GM23338 (cell line): ENCODE data around the gene ATP23. TPM values are rescaled to one million over a fixed set of nuclear protein-coding genes. Genes with fewer than 3 reads are reported as not detected.

ENCODE experiments used
- ATAC-seq: fragments of 200-7000 bp; cut with Tn5 transposase; 3 replicates; pipeline ENCODE4 v1.9.1; 2020
- DNase-seq: peaks from one replicate; pipeline ENCODE4 v3.0.0-alpha.2; 2015; ENCODE audit warnings: low spot score
- H2AFZ ChIP-seq: fragments of 200-600 bp; sonication (generic); 2 replicates; pipeline ENCODE4 v1.8.0; 2016; ENCODE audit warnings: antibody characterized with exemption, mild to moderate bottlenecking, moderate library complexity
- H3F3A ChIP-seq: fragments of 200-600 bp; sonication (generic); replicated peaks from 2 replicates; pipeline ENCODE4 v1.8.0; 2017; ENCODE audit warnings: antibody characterized with exemption, mixed run types, low read depth
- H3K27ac ChIP-seq: fragments of 200-600 bp; sonication (generic); 2 replicates; pipeline ENCODE4 v1.6.1; 2016; ENCODE audit warnings: low read depth
- H3K27me3 ChIP-seq: fragments of 200-600 bp; sonication (generic); 2 replicates; pipeline ENCODE4 v1.8.0; 2016; ENCODE audit warnings: mild to moderate bottlenecking, mixed run types, moderate library complexity; ENCODE audit not compliant: insufficient read depth
- H3K36me3 ChIP-seq: fragments of 200-600 bp; sonication (generic); 2 replicates; pipeline ENCODE4 v1.8.0; 2016; ENCODE audit warnings: mild to moderate bottlenecking; ENCODE audit not compliant: insufficient read depth
- H3K4me1 ChIP-seq: fragments of 200-600 bp; sonication (generic); 2 replicates; pipeline ENCODE4 v1.8.0; 2016; ENCODE audit warnings: mild to moderate bottlenecking, moderate library complexity; ENCODE audit not compliant: insufficient read depth
- H3K4me2 ChIP-seq: fragments of 200-600 bp; sonication (generic); 2 replicates; pipeline ENCODE4 v1.7.1; 2017; ENCODE audit warnings: mixed run types
- H3K4me3 ChIP-seq: fragments of 200-600 bp; sonication (generic); 2 replicates; pipeline ENCODE4 v1.6.1; 2016; ENCODE audit warnings: mixed run types
- H3K79me2 ChIP-seq: fragments of 200-600 bp; sonication (generic); replicated peaks from 2 replicates; pipeline ENCODE4 v1.8.0; 2017; ENCODE audit warnings: mild to moderate bottlenecking; ENCODE audit not compliant: insufficient read depth
- H3K9me2 ChIP-seq: fragments of 200-600 bp; sonication (generic); 2 replicates; pipeline ENCODE4 v1.8.0; 2017; ENCODE audit not compliant: insufficient read depth
- H4K20me1 ChIP-seq: fragments of 200-600 bp; sonication (generic); replicated peaks from 2 replicates; pipeline ENCODE4 v1.8.0; 2017; ENCODE audit warnings: mild to moderate bottlenecking; ENCODE audit not compliant: insufficient read depth
- H3K27ac Mint-ChIP-seq: 2 replicates; pipeline ENCODE4 v1.8.0; 2020; ENCODE audit warnings: inconsistent platforms, mild to moderate bottlenecking, moderate library complexity, mixed read lengths
- H3K27me3 Mint-ChIP-seq: 3 replicates; pipeline ENCODE4 v1.8.0; 2022; ENCODE audit warnings: low read depth, mild to moderate bottlenecking, moderate library complexity, mixed read lengths, inconsistent platforms; ENCODE audit not compliant: insufficient read depth, poor library complexity
- H3K36me3 Mint-ChIP-seq: 3 replicates; pipeline ENCODE4 v1.8.0; 2021; ENCODE audit warnings: low read depth, mild to moderate bottlenecking, inconsistent platforms, moderate library complexity, mixed read lengths
- H3K4me1 Mint-ChIP-seq: 3 replicates; pipeline ENCODE4 v1.8.0; 2020; ENCODE audit warnings: mild to moderate bottlenecking, inconsistent platforms, mixed read lengths
- H3K4me3 Mint-ChIP-seq: 3 replicates; pipeline ENCODE4 v1.8.0; 2021; ENCODE audit warnings: moderate library complexity, mild to moderate bottlenecking, inconsistent platforms, mixed read lengths
- H3K9me3 Mint-ChIP-seq: 3 replicates; pipeline ENCODE4 v1.8.0; 2020; ENCODE audit warnings: moderate library complexity, mild to moderate bottlenecking, inconsistent platforms, mixed read lengths
- CREB1 ChIP-seq: fragments of 250-450 bp; sonication (Bioruptor Pico); IDR thresholded peaks from 2 replicates; pipeline ENCODE4 v1.5.0; 2020; ENCODE audit warnings: low read depth, mild to moderate bottlenecking, moderate library complexity
- CTCF ChIP-seq, 2 experiments: fragments of 200-600 bp in 1 of 2; sonication (generic) in 1 of 2; conservative IDR thresholded peaks; 2 replicates each; pipeline versions ENCODE4 v1.5.1 to v1.6.1; 2016 to 2017; ENCODE audit warnings: antibody characterized with exemption in 2 of 2, low read depth in 2 of 2, mild to moderate bottlenecking in 2 of 2, moderate library complexity in 1 of 2
- EZH2phosphoT487 ChIP-seq: fragments of 200-600 bp; sonication (generic); IDR thresholded peaks from one replicate; pipeline ENCODE4 v1.8.1; 2018; ENCODE audit warnings: antibody characterized with exemption; ENCODE audit not compliant: unreplicated experiment
- NANOG ChIP-seq: IDR thresholded peaks from 2 replicates; pipeline ENCODE4 v1.6.1; 2016; ENCODE audit warnings: antibody characterized with exemption, borderline replicate concordance
- REST ChIP-seq: IDR thresholded peaks from one replicate; pipeline ENCODE4 v1.6.1; 2018; ENCODE audit warnings: antibody characterized with exemption; ENCODE audit not compliant: unreplicated experiment
- STAT1 ChIP-seq: IDR thresholded peaks from one replicate; pipeline ENCODE4 v1.6.1; 2016; ENCODE audit warnings: antibody characterized with exemption; ENCODE audit not compliant: unreplicated experiment
- ZNF114 ChIP-seq: fragments of 250-450 bp; sonication (Bioruptor Pico); IDR thresholded peaks from 2 replicates; pipeline ENCODE4 v1.5.0; 2020; ENCODE audit warnings: mild to moderate bottlenecking, moderate library complexity
- polyA plus RNA-seq: library from polyadenylated mRNA; unstranded; fragments of >200 nt; fragmentation: Nextera tagmentation; extraction: Ambion mirVana; gene quantifications from 2 replicates; pipeline ENCODE4 v1.2.1, GENCODE V29; 2016
- total RNA-seq: library from RNA; depleted of rRNA; stranded (reverse); fragments of >200 nt; shearing (Covaris generic); gene quantifications from 2 replicates; pipeline ENCODE4 v1.2.3, GENCODE V29; 2014
- TF ChIP-seq, protein P1 (sequence below): fragments of 250-450 bp; sonication (Bioruptor Pico); IDR thresholded peaks from 2 replicates; pipeline ENCODE4 v1.5.0; 2020; ENCODE audit warnings: mild to moderate bottlenecking, moderate library complexity

The ATP23 gene
- total and polyA plus RNA-seq, 2 experiments from 2014 or later = 14.7 to 21.0 TPM

GRCh38 chr12:57935331-57935730 lies 6.0 kb upstream of the ATP23 start (continued):
- TF ChIP-seq REST = no peak

DNA sequence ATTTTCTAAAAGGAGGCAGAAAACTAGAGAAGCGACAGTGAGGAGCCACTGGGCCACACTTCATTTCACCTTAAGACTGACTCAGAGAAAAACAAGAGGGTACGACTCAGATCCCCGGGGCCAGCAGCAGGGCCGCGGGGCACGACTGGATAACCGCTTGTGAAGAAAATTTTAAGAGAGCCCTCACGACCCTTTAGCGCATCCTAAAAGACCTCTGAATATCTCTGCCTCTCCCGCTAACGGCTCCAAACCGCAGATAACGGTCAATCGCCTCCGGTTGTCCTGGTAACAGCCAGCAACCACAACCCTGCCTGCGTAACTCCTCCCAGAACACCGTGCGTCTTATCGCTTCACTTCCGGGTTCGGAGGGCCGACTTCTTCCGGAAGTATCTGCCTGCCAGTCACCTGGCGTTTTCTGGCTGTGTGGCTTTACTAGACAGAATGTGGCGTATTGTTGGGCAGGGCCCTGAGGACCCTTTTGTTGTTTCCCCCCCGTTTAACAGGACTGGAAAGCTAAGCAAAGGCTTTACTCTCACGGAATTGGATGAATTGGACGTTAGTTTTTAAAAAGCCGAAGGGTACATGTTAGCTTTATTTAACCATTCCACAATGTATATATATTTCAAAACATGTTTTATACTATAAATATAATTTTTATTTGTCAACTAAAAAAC lies 5.4 kb upstream of the ATP23 start:
- no peak overlapping the region for H3K27ac ChIP-seq
- peak; percentile 98 for ATAC-seq
- peak overlapping the region; percentile 65; the same call in 1 of the 2 replicates for H2AFZ ChIP-seq
- H3K27me3 ChIP-seq = peaks cover 18% of the 10 kb centered on the region
- no peaks in the 10 kb centered on the region for H4K20me1 ChIP-seq
- H3K27me3 Mint-ChIP-seq = peaks cover 8% of the 10 kb centered on the region
- no peaks in the 10 kb centered on the region for H3K9me3 Mint-ChIP-seq
- H3K4me3 Mint-ChIP-seq = peak overlapping the region; percentile 90
- H3F3A ChIP-seq = no peaks in the 10 kb centered on the region
- H3K36me3 Mint-ChIP-seq = no peaks in the 10 kb centered on the region; the same call in 2 of the 3 replicates
- peak overlapping the region; percentile 63 for H3K4me2 ChIP-seq
- no peaks in the 10 kb centered on the region for H3K36me3 ChIP-seq
- H3K4me1 Mint-ChIP-seq = peaks cover 7% of the 10 kb centered on the region; the same call in 2 of the 3 replicates
- no peaks in the 10 kb centered on the region for H3K79me2 ChIP-seq
- H3K4me1 ChIP-seq = peaks cover 12% of the 10 kb centered on the region
- peak; percentile 96 for DNase-seq
- H3K4me3 ChIP-seq = peak overlapping the region; percentile 48
- peak overlapping the region; percentile 77 for H3K27ac Mint-ChIP-seq
- H3K9me2 ChIP-seq = peaks cover 2% of the 10 kb centered on the region; the same call in 1 of the 2 replicates
- TF ChIP-seq NANOG (no peak), EZH2phosphoT487 (no peak), ZNF114 (CRISPR knock-in tag) (no peak), CTCF (conservative IDR thresholded peaks at IDR 0.05; ENCODE audit: low read depth in 2 of 2) (no peak), CREB1 (CRISPR knock-in tag) (peak; percentile 45), REST (no peak), STAT1 (no peak)
- TF ChIP-seq, protein P1, sequence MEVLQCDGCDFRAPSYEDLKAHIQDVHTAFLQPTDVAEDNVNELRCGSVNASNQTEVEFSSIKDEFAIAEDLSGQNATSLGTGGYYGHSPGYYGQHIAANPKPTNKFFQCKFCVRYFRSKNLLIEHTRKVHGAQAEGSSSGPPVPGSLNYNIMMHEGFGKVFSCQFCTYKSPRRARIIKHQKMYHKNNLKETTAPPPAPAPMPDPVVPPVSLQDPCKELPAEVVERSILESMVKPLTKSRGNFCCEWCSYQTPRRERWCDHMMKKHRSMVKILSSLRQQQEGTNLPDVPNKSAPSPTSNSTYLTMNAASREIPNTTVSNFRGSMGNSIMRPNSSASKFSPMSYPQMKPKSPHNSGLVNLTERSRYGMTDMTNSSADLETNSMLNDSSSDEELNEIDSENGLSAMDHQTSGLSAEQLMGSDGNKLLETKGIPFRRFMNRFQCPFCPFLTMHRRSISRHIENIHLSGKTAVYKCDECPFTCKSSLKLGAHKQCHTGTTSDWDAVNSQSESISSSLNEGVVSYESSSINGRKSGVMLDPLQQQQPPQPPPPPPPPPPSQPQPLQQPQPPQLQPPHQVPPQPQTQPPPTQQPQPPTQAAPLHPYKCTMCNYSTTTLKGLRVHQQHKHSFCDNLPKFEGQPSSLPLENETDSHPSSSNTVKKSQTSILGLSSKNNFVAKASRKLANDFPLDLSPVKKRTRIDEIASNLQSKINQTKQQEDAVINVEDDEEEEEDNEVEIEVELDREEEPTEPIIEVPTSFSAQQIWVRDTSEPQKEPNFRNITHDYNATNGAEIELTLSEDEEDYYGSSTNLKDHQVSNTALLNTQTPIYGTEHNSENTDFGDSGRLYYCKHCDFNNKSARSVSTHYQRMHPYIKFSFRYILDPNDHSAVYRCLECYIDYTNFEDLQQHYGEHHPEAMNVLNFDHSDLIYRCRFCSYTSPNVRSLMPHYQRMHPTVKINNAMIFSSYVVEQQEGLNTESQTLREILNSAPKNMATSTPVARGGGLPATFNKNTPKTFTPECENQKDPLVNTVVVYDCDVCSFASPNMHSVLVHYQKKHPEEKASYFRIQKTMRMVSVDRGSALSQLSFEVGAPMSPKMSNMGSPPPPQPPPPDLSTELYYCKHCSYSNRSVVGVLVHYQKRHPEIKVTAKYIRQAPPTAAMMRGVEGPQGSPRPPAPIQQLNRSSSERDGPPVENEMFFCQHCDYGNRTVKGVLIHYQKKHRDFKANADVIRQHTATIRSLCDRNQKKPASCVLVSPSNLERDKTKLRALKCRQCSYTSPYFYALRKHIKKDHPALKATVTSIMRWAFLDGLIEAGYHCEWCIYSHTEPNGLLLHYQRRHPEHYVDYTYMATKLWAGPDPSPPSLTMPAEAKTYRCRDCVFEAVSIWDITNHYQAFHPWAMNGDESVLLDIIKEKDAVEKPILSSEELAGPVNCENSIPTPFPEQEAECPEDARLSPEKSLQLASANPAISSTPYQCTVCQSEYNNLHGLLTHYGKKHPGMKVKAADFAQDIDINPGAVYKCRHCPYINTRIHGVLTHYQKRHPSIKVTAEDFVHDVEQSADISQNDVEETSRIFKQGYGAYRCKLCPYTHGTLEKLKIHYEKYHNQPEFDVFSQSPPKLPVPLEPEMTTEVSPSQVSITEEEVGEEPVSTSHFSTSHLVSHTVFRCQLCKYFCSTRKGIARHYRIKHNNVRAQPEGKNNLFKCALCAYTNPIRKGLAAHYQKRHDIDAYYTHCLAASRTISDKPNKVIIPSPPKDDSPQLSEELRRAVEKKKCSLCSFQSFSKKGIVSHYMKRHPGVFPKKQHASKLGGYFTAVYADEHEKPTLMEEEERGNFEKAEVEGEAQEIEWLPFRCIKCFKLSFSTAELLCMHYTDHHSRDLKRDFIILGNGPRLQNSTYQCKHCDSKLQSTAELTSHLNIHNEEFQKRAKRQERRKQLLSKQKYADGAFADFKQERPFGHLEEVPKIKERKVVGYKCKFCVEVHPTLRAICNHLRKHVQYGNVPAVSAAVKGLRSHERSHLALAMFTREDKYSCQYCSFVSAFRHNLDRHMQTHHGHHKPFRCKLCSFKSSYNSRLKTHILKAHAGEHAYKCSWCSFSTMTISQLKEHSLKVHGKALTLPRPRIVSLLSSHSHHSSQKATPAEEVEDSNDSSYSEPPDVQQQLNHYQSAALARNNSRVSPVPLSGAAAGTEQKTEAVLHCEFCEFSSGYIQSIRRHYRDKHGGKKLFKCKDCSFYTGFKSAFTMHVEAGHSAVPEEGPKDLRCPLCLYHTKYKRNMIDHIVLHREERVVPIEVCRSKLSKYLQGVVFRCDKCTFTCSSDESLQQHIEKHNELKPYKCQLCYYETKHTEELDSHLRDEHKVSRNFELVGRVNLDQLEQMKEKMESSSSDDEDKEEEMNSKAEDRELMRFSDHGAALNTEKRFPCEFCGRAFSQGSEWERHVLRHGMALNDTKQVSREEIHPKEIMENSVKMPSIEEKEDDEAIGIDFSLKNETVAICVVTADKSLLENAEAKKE (CRISPR knock-in tag) = no peak
